Ovary (tissue), 10 donors: ENCODE data around the gene HMSD. TPM values are rescaled to one million over a fixed set of nuclear protein-coding genes. Genes with fewer than 3 reads are reported as not detected.

ENCODE experiments used
- DNase-seq, 5 donors: peaks; one replicate each; pipeline ENCODE4 v3.0.0-alpha.2; 2019 to 2020
- H3K27ac ChIP-seq, 2 donors: fragments of 200-600 bp; one replicate each; pipeline versions ENCODE4 v1.5.1 to v1.8.0; 2019 to 2022
- H3K27me3 ChIP-seq: fragments of 200-600 bp; one replicate; pipeline ENCODE4 v1.8.0; 2022
- H3K36me3 ChIP-seq: fragments of 200-600 bp; sonication (generic); one replicate; pipeline ENCODE4 v1.5.1; 2019
- H3K4me1 ChIP-seq: one replicate; pipeline ENCODE4 v1.8.1; 2013; ENCODE audit warnings: mild to moderate bottlenecking, moderate library complexity; ENCODE audit not compliant: insufficient read depth
- H3K4me3 ChIP-seq: fragments of 200-600 bp; sonication (generic); one replicate; pipeline ENCODE4 v1.5.1; 2017
- H3K9me3 ChIP-seq, 2 donors: fragments of 200-600 bp in 1 of 2; sonication (generic) in 1 of 2; one replicate each; pipeline versions ENCODE4 v1.5.1 to v1.8.1; 2013 to 2019; ENCODE audit warnings: mild to moderate bottlenecking in 1 of 2, moderate library complexity in 1 of 2
- EP300 ChIP-seq: sonication (generic); formaldehyde crosslinking; IDR thresholded peaks from one replicate; pipeline ENCODE4 v1.6.1; 2017; ENCODE audit warnings: antibody characterized with exemption
- POLR2A ChIP-seq: fragments of 450-650 bp; IDR thresholded peaks from one replicate; pipeline ENCODE4 v1.6.1; 2017; ENCODE audit warnings: antibody characterized with exemption, mild to moderate bottlenecking, moderate library complexity
- WGBS, 3 donors: extraction: QIAGEN DNeasy Blood & Tissue Kit in 1 of 3; methylation state at CpG; one replicate each; pipeline versions ENCODE4 v1.1.5 to v1.1.7; 2013 to 2017; 5-methylcytosine and 5-hydroxymethylcytosine counted together
- intact Hi-C, 4 donors: fragments of 100-400 bp; cut with DNase I; formaldehyde crosslinking; loops; one replicate each; pipeline versions ENCODE4 v1.11.0 to v1.15.1; 2022 to 2023
- long read RNA-seq, 3 donors: library from polyadenylated mRNA in 2 of 3; unstranded in 2 of 3; transcript quantifications; one replicate each; pipeline ENCODE4 v2.0.0 and lab custom pipeline, GENCODE V29; 2021 to 2026
- polyA plus RNA-seq, 2 donors: library from polyadenylated mRNA; stranded (reverse); fragments of 200-250 nt in 1 of 2; fragments of 350-450 nt in 1 of 2; fragmentation: Illumina TruSeq in 1 of 2; extraction: RNeasy Lipid Tissue Mini Kit (QIAGEN cat#74804) in 1 of 2; gene quantifications; one replicate each; pipeline ENCODE4 v1.2.3, GENCODE V29; 2013 to 2014
- total RNA-seq, 7 donors: library from RNA; depleted of rRNA in 2 of 7; stranded (reverse); fragments of >200 nt in 2 of 7; fragmentation: NEBNext Ultra II Directional in 3 of 7; extraction: Animal tissue kit (Norgen Biotek cat#: 25700) in 3 of 7; gene quantifications; one replicate each; pipeline versions ENCODE4 v1.1.0 to v1.2.4, GENCODE V29; 2016 to 2023
- TF ChIP-seq, protein P1 (sequence below), 3 donors: fragments of 450-650 bp in 2 of 3; fragments of 200-600 bp in 1 of 3; IDR thresholded peaks; one replicate each; pipeline versions ENCODE4 v1.5.1 to v1.8.0; 2016 to 2022; ENCODE audit warnings: antibody characterized with exemption in 3 of 3, mild to moderate bottlenecking in 1 of 3
- donor health status: DM: no; HTN: no; CAD: no; lungs with moderate emphysema.
- donor health status: DM: no; HTN: no; CAD: no.
- donor health status: Bipolar disorder and iron deficiency.
- donor health status: DM: yes; HTN: yes; CAD: no.
- donor health status: DM: no; HTN: no; CAD: no.
- donor health status: DM: yes; HTN: yes; CAD: no.

The HMSD gene, protein sequence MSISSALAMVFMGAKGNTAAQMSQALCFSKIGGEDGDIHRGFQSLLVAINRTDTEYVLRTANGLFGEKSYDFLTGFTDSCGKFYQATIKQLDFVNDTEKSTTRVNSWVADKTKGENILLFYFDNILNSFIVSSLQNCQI
- 1 to 10 TPM in 1 of 7 donors, not detected in 6; 2.0 TPM for total RNA-seq
- polyA plus RNA-seq: under 1 TPM; 0.02 to 0.08 TPM
- long read RNA-seq, donor 1: 0 reads
- long read RNA-seq, donor 2, partial matches to known transcripts: 0 of 1 reads
- long read RNA-seq, donor 2, other reads (novel, unspliced or antisense): 0 of 1 reads
- long read RNA-seq, donor 3: 0 reads

GRCh38 chr18:63949068-63949737 lies at the start of gene HMSD:
Gene HMSD, plus strand, starts transcription at chr18:63949301. Its CDS starts 4,155 bp downstream, at chr18:63953456.
- Histone ChIP-seq H3K4me1 (no peaks in the 10 kb centered on the region), H3K4me3 (no peak within 1 kb of the TSS), H3K27ac (no peak within 1 kb of the TSS), H3K9me3 (no peaks in the 10 kb centered on the region), H3K36me3 (no peaks in the 10 kb centered on the region), H3K27me3 (no peaks in the 10 kb centered on the region)
- WGBS, 3 donors: 11 to 15% (median 12%) methylated on average over 35 of the region's 35 CpGs
- peak in 2 of 5 donors; percentile 24 to 37 for DNase-seq
- intact Hi-C loops: no loop called here
- TF ChIP-seq, protein P1, sequence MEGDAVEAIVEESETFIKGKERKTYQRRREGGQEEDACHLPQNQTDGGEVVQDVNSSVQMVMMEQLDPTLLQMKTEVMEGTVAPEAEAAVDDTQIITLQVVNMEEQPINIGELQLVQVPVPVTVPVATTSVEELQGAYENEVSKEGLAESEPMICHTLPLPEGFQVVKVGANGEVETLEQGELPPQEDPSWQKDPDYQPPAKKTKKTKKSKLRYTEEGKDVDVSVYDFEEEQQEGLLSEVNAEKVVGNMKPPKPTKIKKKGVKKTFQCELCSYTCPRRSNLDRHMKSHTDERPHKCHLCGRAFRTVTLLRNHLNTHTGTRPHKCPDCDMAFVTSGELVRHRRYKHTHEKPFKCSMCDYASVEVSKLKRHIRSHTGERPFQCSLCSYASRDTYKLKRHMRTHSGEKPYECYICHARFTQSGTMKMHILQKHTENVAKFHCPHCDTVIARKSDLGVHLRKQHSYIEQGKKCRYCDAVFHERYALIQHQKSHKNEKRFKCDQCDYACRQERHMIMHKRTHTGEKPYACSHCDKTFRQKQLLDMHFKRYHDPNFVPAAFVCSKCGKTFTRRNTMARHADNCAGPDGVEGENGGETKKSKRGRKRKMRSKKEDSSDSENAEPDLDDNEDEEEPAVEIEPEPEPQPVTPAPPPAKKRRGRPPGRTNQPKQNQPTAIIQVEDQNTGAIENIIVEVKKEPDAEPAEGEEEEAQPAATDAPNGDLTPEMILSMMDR (IDR thresholded peaks at IDR 0.05): no peak
- TF ChIP-seq EP300 (no peak), POLR2A (no peak)

DNA sequence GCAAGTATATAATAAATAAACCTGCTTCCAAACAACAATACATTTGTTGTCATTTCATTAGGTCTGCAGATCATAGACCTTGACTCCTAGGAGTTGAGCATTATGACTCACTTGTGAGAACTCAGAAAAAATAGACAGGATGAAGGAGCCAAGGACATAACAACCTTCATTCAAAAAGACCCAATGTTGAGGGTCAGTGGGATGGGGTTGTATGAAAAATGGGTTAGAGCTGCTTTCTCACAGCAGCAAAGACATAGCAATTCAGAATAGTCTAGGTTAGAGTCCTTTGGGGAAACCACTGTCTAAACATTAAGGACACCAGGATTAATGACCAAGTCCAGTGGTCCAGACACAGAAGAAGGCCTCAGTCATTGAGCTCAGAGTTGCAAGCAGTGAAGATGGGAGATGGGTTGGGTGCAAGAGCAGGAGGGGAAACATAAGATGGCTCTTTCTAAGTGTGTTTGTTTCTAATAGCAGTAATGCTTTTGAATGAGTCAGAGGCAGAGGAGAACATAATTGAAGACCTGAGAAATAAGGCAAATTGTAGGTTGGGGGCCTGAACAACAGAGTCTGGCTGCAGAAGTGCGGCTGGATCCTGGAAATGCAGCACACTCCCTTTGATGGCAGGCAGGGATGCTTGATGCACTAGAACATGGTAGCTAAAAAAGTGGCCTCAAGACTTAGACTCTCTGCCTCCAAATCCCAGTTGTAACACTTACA lies 45.1 kb upstream of the HMSD start:
- Histone ChIP-seq H3K36me3 (no peaks in the 10 kb centered on the region), H3K27ac (no peak overlapping the region), H3K9me3 (no peaks in the 10 kb centered on the region), H3K4me3 (no peak overlapping the region), H3K27me3 (no peaks in the 10 kb centered on the region), H3K4me1 (no peaks in the 10 kb centered on the region)
- no peak for TF ChIP-seq POLR2A
- TF ChIP-seq, protein P1 (IDR thresholded peaks at IDR 0.05): no peak
- no peak for TF ChIP-seq EP300
- no peak for DNase-seq
- WGBS, 3 donors: 90 to 97% (median 94%) methylated on average over 1 of the region's 1 CpG
- intact Hi-C loops: no loop called here

DNA sequence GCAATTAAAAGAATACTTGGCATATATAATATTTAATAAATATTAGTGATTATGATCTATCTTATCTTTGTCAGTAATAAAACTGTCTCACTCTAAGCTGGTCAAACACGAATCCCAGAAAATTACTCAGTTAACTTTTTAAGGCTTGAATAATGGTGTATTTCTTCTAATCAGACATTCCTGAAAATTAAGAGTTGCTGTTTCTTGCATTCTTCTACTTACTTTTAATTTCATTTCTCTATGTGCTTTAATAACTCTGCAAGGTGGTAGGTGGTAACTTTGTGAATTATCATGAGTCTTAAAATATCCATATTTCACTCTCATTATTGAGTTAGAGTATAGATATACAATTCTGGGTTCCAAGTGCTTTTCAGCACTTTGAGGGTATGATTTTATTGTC lies 44.4 kb upstream of the HMSD start:
- TF ChIP-seq EP300 (no peak), POLR2A (no peak)
- TF ChIP-seq, protein P1 (IDR thresholded peaks at IDR 0.05): no peak
- Histone ChIP-seq H3K36me3 (no peaks in the 10 kb centered on the region), H3K9me3 (no peaks in the 10 kb centered on the region), H3K27ac (no peak overlapping the region), H3K4me3 (no peak overlapping the region), H3K27me3 (no peaks in the 10 kb centered on the region), H3K4me1 (no peaks in the 10 kb centered on the region)
- 27 to 35% (median 27%) methylated on average over 1 of the region's 1 CpG for WGBS, 3 donors
- intact Hi-C loops: no loop called here
- no peak for DNase-seq

- 91 to 93% (median 91%) methylated on average over 2 of the region's 2 CpGs for WGBS, 3 donors
These were observed 43.7 kb upstream of the HMSD start for GRCh38 chr18:63905361-63905760.

More at GRCh38 chr18:63905361-63905760, 43.7 kb upstream of the HMSD start:
- H3K4me1 ChIP-seq: no peaks in the 10 kb centered on the region
- H3K27me3 ChIP-seq: no peaks in the 10 kb centered on the region
- no peak overlapping the region for H3K4me3 ChIP-seq
- no peaks in the 10 kb centered on the region for H3K9me3 ChIP-seq
- no peaks in the 10 kb centered on the region for H3K36me3 ChIP-seq
- no peak for DNase-seq
- no peak overlapping the region for H3K27ac ChIP-seq
- intact Hi-C loops: no loop called here
- TF ChIP-seq, protein P1 (IDR thresholded peaks at IDR 0.05): no peak
- no peak for TF ChIP-seq POLR2A
- no peak for TF ChIP-seq EP300
